ENCODE measurements around the gene INSL3.

The INSL3 gene

GRCh38 chr19:17796013-17796837 lies 25.1 kb downstream of the INSL3 start:
- DNase-seq (ENCODE audit: low read depth, low spot score), result no peak
- H3K4me3 ChIP-seq (ENCODE audit: low read depth, low read length), result no peak overlapping the region
- in situ Hi-C loops (cut with HindIII; ENCODE audit: low sequenced_read_pairs), result no loop called here
- TF ChIP-seq CTCF (IDR thresholded peaks at IDR 0.05; ENCODE audit: low read depth, low read length), result no peak

GRCh38 chr19:17795495-17795856 lies 25.8 kb downstream of the INSL3 start:
- DNase-seq (ENCODE audit: low read depth, low spot score), result no peak
- TF ChIP-seq CTCF (IDR thresholded peaks at IDR 0.05; ENCODE audit: low read depth, low read length), result no peak
- H3K4me3 ChIP-seq (ENCODE audit: low read depth, low read length), result no peak overlapping the region
- in situ Hi-C loops (cut with HindIII; ENCODE audit: low sequenced_read_pairs), result no loop called here

GRCh38 chr19:17794731-17795494 lies 26.4 kb downstream of the INSL3 start, which contains the start of gene B3GNT3:
TSS of gene B3GNT3 (plus strand) at chr19:17795138. CDS start at chr19:17807808, 12,670 bp downstream.
- H3K4me3 ChIP-seq (ENCODE audit: low read depth, low read length), result no peak within 1 kb of the TSS
- DNase-seq (ENCODE audit: low read depth, low spot score), result no peak
- in situ Hi-C loops (cut with HindIII; ENCODE audit: low sequenced_read_pairs), result no loop called here
- TF ChIP-seq CTCF (IDR thresholded peaks at IDR 0.05; ENCODE audit: low read depth, low read length), result no peak

GRCh38 chr19:17794412-17794730 lies 26.9 kb downstream of the INSL3 start:
- H3K4me3 ChIP-seq (ENCODE audit: low read depth, low read length), result no peak overlapping the region
- no peak for TF ChIP-seq CTCF (IDR thresholded peaks at IDR 0.05; ENCODE audit: low read depth, low read length)
- in situ Hi-C loops (cut with HindIII; ENCODE audit: low sequenced_read_pairs), result no loop called here
- no peak for DNase-seq (ENCODE audit: low read depth, low spot score)

- H3K4me3 ChIP-seq (ENCODE audit: low read depth, low read length), result no peak overlapping the region
- TF ChIP-seq CTCF (IDR thresholded peaks at IDR 0.05; ENCODE audit: low read depth, low read length), result no peak
- no peak for DNase-seq (ENCODE audit: low read depth, low spot score)
- in situ Hi-C loops (cut with HindIII; ENCODE audit: low sequenced_read_pairs), result no loop called here
Observed at GRCh38 chr19:17790059-17790780, 31.1 kb downstream of the INSL3 start.

GRCh38 chr19:17788632-17789031 lies 32.7 kb downstream of the INSL3 start:
- no peak for DNase-seq (ENCODE audit: low read depth, low spot score)
- no peak overlapping the region for H3K4me3 ChIP-seq (ENCODE audit: low read depth, low read length)
- TF ChIP-seq CTCF (IDR thresholded peaks at IDR 0.05; ENCODE audit: low read depth, low read length), result no peak
- in situ Hi-C loops (cut with HindIII; ENCODE audit: low sequenced_read_pairs), result no loop called here

Data from astrocyte of the spinal cord (primary cell).